Fibroblast of mammary gland (primary cell): ENCODE measurements around the gene ZNF333.
"Not testable (repeated sequence)": the region's sequence is repeated elsewhere in the genome, so short reads cannot be mapped to it uniquely, and the experiment has no call there.

Source experiments
- DNase-seq: peaks from one replicate; pipeline ENCODE4 v3.0.0-alpha.2; 2010; ENCODE audit warnings: low read depth
- H3K4me3 ChIP-seq: 2 replicates; pipeline ENCODE4 v1.5.1; 2011; ENCODE audit warnings: low read depth, mild to moderate bottlenecking, low read length, moderate library complexity; ENCODE audit not compliant: control insufficient read depth
- CTCF ChIP-seq: conservative IDR thresholded peaks from 2 replicates; pipeline ENCODE4 v1.5.1; 2011; ENCODE audit warnings: low read depth, low read length, inconsistent platforms; ENCODE audit not compliant: control insufficient read depth, insufficient read depth

The ZNF333 gene

GRCh38 chr19:14779151-14779550 lies 89.3 kb downstream of the ZNF333 start:
- no peak for TF ChIP-seq CTCF
- H3K4me3 ChIP-seq: no peak overlapping the region
- DNase-seq: no peak

- not testable (repeated sequence) for DNase-seq, H3K4me3 ChIP-seq
These were observed 90.9 kb downstream of the ZNF333 start for GRCh38 chr19:14780622-14781225.

GRCh38 chr19:14781713-14782536 lies 92.1 kb downstream of the ZNF333 start:
- not testable (repeated sequence) for DNase-seq, H3K4me3 ChIP-seq

DNA sequence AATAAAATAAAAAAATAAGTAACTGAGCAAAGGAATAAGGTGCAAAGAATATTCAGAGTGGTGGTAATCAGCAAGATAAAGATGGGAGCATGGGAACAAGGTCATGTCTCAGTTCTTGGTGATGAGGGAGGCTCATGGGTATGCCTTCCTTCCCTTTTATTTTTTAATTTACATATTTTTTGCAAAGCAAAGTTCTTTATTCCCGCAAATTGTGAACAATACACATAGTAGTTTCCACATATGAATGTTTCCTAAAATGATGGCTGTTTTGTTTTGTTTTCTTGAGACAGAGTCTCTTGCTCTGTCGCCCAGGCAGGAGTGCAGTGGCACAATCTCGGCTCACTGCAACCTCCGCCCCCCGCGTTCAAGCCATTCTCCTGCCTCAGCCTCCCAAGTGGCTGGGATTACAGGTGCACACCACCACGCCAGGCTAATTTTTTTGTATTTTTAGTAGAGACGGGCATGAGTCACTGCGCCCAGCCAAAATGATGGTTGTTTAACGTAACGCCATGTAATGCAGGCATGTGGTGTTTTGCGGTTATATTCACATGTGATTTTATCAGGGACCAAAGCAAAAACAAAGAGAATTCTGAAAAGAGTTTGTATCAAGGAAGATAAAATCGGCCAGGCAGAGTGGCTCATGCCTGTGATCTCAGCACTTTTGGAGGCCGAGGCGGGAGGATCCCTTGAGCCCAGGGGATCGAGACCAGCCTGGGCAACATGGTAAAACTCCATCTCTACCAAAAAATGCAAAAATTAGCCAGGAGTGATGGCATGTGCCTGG lies 93.0 kb downstream of the ZNF333 start:
- H3K4me3 ChIP-seq: no peak overlapping the region
- no peak for TF ChIP-seq CTCF
- DNase-seq: no peak
